Ectodermal cell (in vitro differentiated cells): Measurements from ENCODE around the gene SYNDIG1.

Experiments
- H3K27ac ChIP-seq: 2 replicates; pipeline ENCODE4 v1.7.0; 2013; ENCODE audit warnings: mild to moderate bottlenecking, low read depth, low read length; ENCODE audit not compliant: insufficient read depth, poor library complexity, severe bottlenecking
- H3K27me3 ChIP-seq: 2 replicates; pipeline ENCODE4 v1.7.0; 2013; ENCODE audit warnings: mild to moderate bottlenecking, low read length; ENCODE audit not compliant: insufficient read depth, control insufficient read depth, poor library complexity, severe bottlenecking
- H3K36me3 ChIP-seq: one replicate; pipeline ENCODE4 v1.7.0; 2013; ENCODE audit warnings: low read length; ENCODE audit not compliant: control insufficient read depth, insufficient read depth
- H3K4me1 ChIP-seq: one replicate; pipeline ENCODE4 v1.7.0; 2013; ENCODE audit warnings: low read length; ENCODE audit not compliant: control insufficient read depth, insufficient read depth
- H3K4me3 ChIP-seq: 2 replicates; pipeline ENCODE4 v1.7.0; 2013; ENCODE audit warnings: low read depth, low read length, control low read depth; ENCODE audit not compliant: insufficient read depth
- H3K9me3 ChIP-seq: 2 replicates; pipeline ENCODE4 v1.7.0; 2013; ENCODE audit warnings: mild to moderate bottlenecking, low read length, moderate library complexity; ENCODE audit not compliant: control insufficient read depth
- WGBS, 2 experiments: methylation state at CpG; one replicate each; pipeline ENCODE4 v1.1.7; 2013; ENCODE audit warnings: missing lambda C conversion rate in 2 of 2; 5-methylcytosine and 5-hydroxymethylcytosine counted together

The SYNDIG1 gene

GRCh38 chr20:24651171-24651975 is 181.9 kb downstream of the SYNDIG1 start:
- H3K27ac ChIP-seq = no peak overlapping the region
- no peaks in the 10 kb centered on the region for H3K36me3 ChIP-seq
- no peak overlapping the region for H3K4me3 ChIP-seq
- no peaks in the 10 kb centered on the region for H3K9me3 ChIP-seq
- no peaks in the 10 kb centered on the region for H3K4me1 ChIP-seq
- no peaks in the 10 kb centered on the region for H3K27me3 ChIP-seq
- WGBS, 2 experiments = 93 to 96% methylated on average over 7 of the region's 7 CpGs

- Histone ChIP-seq H3K27me3 (no peaks in the 10 kb centered on the region), H3K9me3 (no peaks in the 10 kb centered on the region), H3K36me3 (no peaks in the 10 kb centered on the region), H3K4me1 (no peaks in the 10 kb centered on the region), H3K27ac (no peak overlapping the region), H3K4me3 (no peak overlapping the region)
- WGBS, 2 experiments = 90 to 96% methylated on average over 4 of the region's 4 CpGs
These were observed 182.5 kb downstream of the SYNDIG1 start for GRCh38 chr20:24651976-24652345.

GRCh38 chr20:24653306-24653705 is 183.9 kb downstream of the SYNDIG1 start:
- no peak overlapping the region for H3K4me3 ChIP-seq
- 80 to 81% methylated on average over 5 of the region's 5 CpGs for WGBS, 2 experiments

DNA sequence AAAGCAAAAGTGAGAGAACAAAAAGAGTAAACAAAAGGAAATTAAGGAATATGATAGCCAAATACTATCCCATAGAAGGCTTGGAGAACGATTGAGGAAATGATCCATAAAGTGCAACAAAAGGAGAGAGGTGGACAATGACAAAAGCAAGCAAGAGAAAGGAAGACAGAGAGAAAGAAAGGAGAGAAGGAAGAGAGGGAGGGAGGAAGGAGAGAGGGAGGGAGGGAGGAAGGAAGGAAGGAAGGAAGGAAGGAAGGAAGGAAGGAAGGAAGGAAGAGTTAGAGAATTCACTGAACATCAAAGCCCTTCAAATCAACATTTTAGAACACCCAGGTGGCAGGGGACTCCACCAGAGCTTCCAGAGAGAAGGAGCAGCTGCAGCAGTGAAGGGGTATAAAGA is 185.0 kb downstream of the SYNDIG1 start:
- no peak overlapping the region for H3K4me3 ChIP-seq
- H3K27ac ChIP-seq = no peak overlapping the region
- no peaks in the 10 kb centered on the region for H3K9me3 ChIP-seq
- no peaks in the 10 kb centered on the region for H3K4me1 ChIP-seq
- H3K27me3 ChIP-seq = no peaks in the 10 kb centered on the region
- H3K36me3 ChIP-seq = no peaks in the 10 kb centered on the region
- 85 to 93% methylated on average over 1 of the region's 1 CpG for WGBS, 2 experiments

More at GRCh38 chr20:24653306-24653705, 183.9 kb downstream of the SYNDIG1 start:
- Histone ChIP-seq H3K27me3 (no peaks in the 10 kb centered on the region), H3K36me3 (no peaks in the 10 kb centered on the region), H3K27ac (no peak overlapping the region), H3K9me3 (no peaks in the 10 kb centered on the region), H3K4me1 (no peaks in the 10 kb centered on the region)

DNA sequence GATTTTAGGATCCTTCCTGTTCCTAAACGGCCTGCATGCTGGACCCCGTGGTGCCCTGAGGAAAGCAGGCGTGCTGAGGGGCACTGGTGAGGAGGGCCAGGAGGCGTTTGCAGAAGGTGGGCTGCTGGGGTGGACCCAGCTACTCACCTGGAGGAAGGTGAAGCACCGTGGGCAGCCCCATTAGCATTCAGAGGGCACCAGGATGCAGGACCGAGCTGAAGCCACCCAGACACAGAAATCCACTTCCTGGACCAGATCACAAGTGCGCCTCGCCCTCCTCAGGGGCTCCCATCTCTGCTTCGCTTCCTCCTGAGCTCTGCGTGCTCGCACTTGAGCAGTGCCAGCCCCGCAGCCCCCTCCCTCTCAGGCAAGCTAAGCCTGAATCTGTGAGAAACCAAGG is 187.0 kb downstream of the SYNDIG1 start:
- Histone ChIP-seq H3K4me1 (no peaks in the 10 kb centered on the region), H3K36me3 (no peaks in the 10 kb centered on the region), H3K27ac (no peak overlapping the region), H3K27me3 (no peaks in the 10 kb centered on the region), H3K9me3 (no peaks in the 10 kb centered on the region), H3K4me3 (no peak overlapping the region)
- WGBS, 2 experiments = 90 to 92% methylated on average over 12 of the region's 12 CpGs

DNA sequence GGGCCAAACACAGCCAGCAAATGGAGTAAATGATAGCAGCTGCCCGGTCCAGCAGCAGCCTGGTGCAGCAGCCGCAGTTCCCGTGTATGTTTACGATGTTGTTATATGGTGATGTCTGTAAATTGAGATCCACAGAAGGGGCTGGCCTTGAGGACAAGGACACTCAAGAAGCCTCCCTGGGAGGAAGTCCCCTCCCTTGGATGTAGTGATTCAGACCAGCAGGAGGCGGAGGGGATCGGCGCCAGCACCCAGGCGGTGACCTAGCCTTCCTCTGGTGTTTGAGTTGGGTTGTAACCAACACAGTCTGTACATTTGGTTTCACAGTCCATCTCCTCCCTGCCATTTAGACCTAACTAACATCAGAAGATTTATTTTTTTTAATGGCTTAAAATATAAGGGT is 187.8 kb downstream of the SYNDIG1 start:
- Histone ChIP-seq H3K27ac (no peak overlapping the region), H3K9me3 (no peaks in the 10 kb centered on the region), H3K27me3 (no peaks in the 10 kb centered on the region), H3K4me1 (no peaks in the 10 kb centered on the region), H3K4me3 (no peak overlapping the region), H3K36me3 (no peaks in the 10 kb centered on the region)
- WGBS, 2 experiments = 93 to 97% methylated on average over 8 of the region's 8 CpGs

- WGBS, 2 experiments = 93 to 94% methylated on average over 27 of the region's 27 CpGs
- Histone ChIP-seq H3K9me3 (no peaks in the 10 kb centered on the region), H3K27me3 (no peaks in the 10 kb centered on the region)
These were observed 188.6 kb downstream of the SYNDIG1 start for GRCh38 chr20:24657878-24658620.

GRCh38 chr20:24658920-24659660 is 189.7 kb downstream of the SYNDIG1 start:
- 92 to 95% methylated on average over 17 of the region's 17 CpGs for WGBS, 2 experiments
- Histone ChIP-seq H3K4me3 (no peak overlapping the region), H3K9me3 (no peaks in the 10 kb centered on the region), H3K36me3 (no peaks in the 10 kb centered on the region), H3K27me3 (no peaks in the 10 kb centered on the region), H3K4me1 (no peaks in the 10 kb centered on the region), H3K27ac (no peak overlapping the region)

More at GRCh38 chr20:24657878-24658620, 188.6 kb downstream of the SYNDIG1 start:
- Histone ChIP-seq H3K4me3 (no peak overlapping the region), H3K27ac (no peak overlapping the region), H3K36me3 (no peaks in the 10 kb centered on the region), H3K4me1 (no peaks in the 10 kb centered on the region)

GRCh38 chr20:24659835-24660234 is 190.4 kb downstream of the SYNDIG1 start:
- no peaks in the 10 kb centered on the region for H3K4me1 ChIP-seq
- H3K27ac ChIP-seq = no peak overlapping the region
- 93 to 98% methylated on average over 6 of the region's 6 CpGs for WGBS, 2 experiments
- H3K9me3 ChIP-seq = no peaks in the 10 kb centered on the region
- H3K4me3 ChIP-seq = no peak overlapping the region
- H3K27me3 ChIP-seq = no peaks in the 10 kb centered on the region
- no peaks in the 10 kb centered on the region for H3K36me3 ChIP-seq

DNA sequence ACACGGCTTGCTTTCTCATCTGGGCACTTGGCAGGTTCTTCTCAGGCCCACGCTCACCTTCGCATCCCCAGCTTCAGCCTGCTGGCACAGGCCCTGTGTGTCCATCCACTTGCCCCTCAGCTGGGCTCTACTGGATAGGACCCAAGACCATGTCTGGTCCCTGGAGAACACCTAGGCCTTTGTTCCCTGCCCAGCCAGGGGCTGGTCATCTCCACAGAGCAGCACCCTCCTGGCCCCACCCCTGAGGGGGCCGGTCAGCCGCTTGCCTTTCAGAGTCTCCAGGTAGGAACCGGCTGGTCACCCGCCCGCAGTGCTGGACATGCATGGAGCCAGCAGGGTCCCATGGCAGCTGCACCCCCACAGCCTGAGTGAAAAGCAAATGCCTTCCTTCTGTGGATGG is 191.2 kb downstream of the SYNDIG1 start:
- Histone ChIP-seq H3K4me1 (no peaks in the 10 kb centered on the region), H3K9me3 (no peaks in the 10 kb centered on the region), H3K36me3 (no peaks in the 10 kb centered on the region), H3K27me3 (no peaks in the 10 kb centered on the region), H3K27ac (no peak overlapping the region), H3K4me3 (no peak overlapping the region)
- WGBS, 2 experiments = 87 to 89% methylated on average over 8 of the region's 8 CpGs
